ENCODE measurements around the gene NUDT17. TPM values are rescaled to one million over a fixed set of nuclear protein-coding genes. Genes with fewer than 3 reads are reported as not detected.

Gene NUDT17
- polyA plus RNA-seq, 1 of the 3 experiments (the other 2 are of a cell fraction), result 8.1 TPM

DNA sequence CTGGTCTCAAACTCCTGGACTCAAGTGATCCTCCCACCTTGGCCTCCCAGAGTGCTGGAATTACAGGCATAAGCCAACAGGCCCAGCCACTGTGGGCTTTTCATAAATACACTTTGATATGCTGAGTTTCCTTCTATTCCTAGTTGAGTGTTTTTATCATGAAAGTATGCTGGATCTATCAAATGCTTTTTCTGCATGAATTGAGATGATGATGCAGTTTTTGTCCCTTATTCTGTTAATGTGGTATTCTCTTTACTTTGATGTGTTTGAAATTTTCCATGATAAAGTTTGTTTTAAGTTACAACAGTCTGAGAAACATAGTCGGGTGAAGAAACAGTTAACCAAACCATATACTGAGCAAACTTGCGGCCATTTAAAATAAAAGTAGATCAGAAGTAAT is 45.6 kb upstream of the NUDT17 start:
- no peak for DNase-seq
- Histone ChIP-seq H4K20me1 (ENCODE audit: insufficient read depth) (peaks cover 32% of the 10 kb centered on the region), H3K9me2 (no peaks in the 10 kb centered on the region), H3K4me1 (ENCODE audit: control insufficient read depth in 1 of 2, insufficient read depth in 2 of 2, low read depth in 1 of 2, low read length in 1 of 2) (peaks cover 0 to 14% of the 10 kb centered on the region in 2 experiments; a peak in 2 of 4 replicates), H3K9ac (no peak overlapping the region), H3K27ac (ENCODE audit: low read depth in 2 of 2, low read length in 1 of 2) (no peak overlapping the region), H3K27me3 (ENCODE audit: insufficient read depth) (no peaks in the 10 kb centered on the region), H3K9me3 (peaks cover 7% of the 10 kb centered on the region; the same call in 1 of the 2 replicates), H2AFZ (ENCODE audit: low read depth) (no peak overlapping the region), H3F3A (replicated peaks; ENCODE audit: insufficient read depth) (no peaks in the 10 kb centered on the region), H3K4me3 (ENCODE audit: low read depth in 2 of 2, low read length in 1 of 2) (no peak overlapping the region), H3K36me3 (replicated peaks in 1 of 2; ENCODE audit: control insufficient read depth in 1 of 2, insufficient read depth in 2 of 2, low read length in 1 of 2) (peaks cover 0 to 13% of the 10 kb centered on the region in 2 experiments), H3K4me2 (no peak overlapping the region), H3K79me2 (ENCODE audit: insufficient read depth) (peaks cover 94% of the 10 kb centered on the region)
- POLR2A ChIA-PET, result interaction anchor here (0.6 kb wide), 1 partner anchor 26 kb away, joined by 5 read pairs; no protein-coding TSS in a partner anchor
- TF ChIP-seq GABPA (IDR thresholded peaks at IDR 0.05; ENCODE audit: low read depth), result no peak
- TF ChIP-seq RCOR1 (IDR thresholded peaks at IDR 0.05; ENCODE audit: low read length), result no peak
- no peak for TF ChIP-seq TAF1 (IDR thresholded peaks at IDR 0.05; ENCODE audit: borderline replicate concordance, low read depth, low read length)
- TF ChIP-seq, protein P1, sequence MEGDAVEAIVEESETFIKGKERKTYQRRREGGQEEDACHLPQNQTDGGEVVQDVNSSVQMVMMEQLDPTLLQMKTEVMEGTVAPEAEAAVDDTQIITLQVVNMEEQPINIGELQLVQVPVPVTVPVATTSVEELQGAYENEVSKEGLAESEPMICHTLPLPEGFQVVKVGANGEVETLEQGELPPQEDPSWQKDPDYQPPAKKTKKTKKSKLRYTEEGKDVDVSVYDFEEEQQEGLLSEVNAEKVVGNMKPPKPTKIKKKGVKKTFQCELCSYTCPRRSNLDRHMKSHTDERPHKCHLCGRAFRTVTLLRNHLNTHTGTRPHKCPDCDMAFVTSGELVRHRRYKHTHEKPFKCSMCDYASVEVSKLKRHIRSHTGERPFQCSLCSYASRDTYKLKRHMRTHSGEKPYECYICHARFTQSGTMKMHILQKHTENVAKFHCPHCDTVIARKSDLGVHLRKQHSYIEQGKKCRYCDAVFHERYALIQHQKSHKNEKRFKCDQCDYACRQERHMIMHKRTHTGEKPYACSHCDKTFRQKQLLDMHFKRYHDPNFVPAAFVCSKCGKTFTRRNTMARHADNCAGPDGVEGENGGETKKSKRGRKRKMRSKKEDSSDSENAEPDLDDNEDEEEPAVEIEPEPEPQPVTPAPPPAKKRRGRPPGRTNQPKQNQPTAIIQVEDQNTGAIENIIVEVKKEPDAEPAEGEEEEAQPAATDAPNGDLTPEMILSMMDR (IDR thresholded peaks at IDR 0.05), result no peak
- TF ChIP-seq SIN3A (IDR thresholded peaks at IDR 0.05; ENCODE audit: borderline replicate concordance, low read depth, low read length), result no peak
- TF ChIP-seq YY1 (IDR thresholded peaks at IDR 0.05; ENCODE audit: low read depth), result no peak
- TF ChIP-seq MEF2A (IDR thresholded peaks at IDR 0.05; ENCODE audit: borderline replicate concordance, low read depth), result no peak
- no peak for TF ChIP-seq CHD2 (IDR thresholded peaks at IDR 0.05; ENCODE audit: low read length, partially characterized antibody)
- no peak for TF ChIP-seq FOSL2 (IDR thresholded peaks at IDR 0.05; ENCODE audit: borderline replicate concordance, low read depth)
- TF ChIP-seq FOXJ3 (CRISPR knock-in tag; IDR thresholded peaks at IDR 0.05), result no peak
- TF ChIP-seq, protein P2, sequence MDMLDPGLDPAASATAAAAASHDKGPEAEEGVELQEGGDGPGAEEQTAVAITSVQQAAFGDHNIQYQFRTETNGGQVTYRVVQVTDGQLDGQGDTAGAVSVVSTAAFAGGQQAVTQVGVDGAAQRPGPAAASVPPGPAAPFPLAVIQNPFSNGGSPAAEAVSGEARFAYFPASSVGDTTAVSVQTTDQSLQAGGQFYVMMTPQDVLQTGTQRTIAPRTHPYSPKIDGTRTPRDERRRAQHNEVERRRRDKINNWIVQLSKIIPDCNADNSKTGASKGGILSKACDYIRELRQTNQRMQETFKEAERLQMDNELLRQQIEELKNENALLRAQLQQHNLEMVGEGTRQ (IDR thresholded peaks at IDR 0.05; ENCODE audit: borderline replicate concordance, low read depth, low read length), result no peak
- TF ChIP-seq GATA2 (CRISPR knock-in tag; IDR thresholded peaks at IDR 0.05), result no peak
- TF ChIP-seq TEAD4 (IDR thresholded peaks at IDR 0.05; ENCODE audit: borderline replicate concordance, insufficient read depth), result no peak
- TF ChIP-seq MXI1 (IDR thresholded peaks at IDR 0.05; ENCODE audit: low read depth, low read length), result no peak
- TF ChIP-seq RFX5 (IDR thresholded peaks at IDR 0.05; ENCODE audit: low read length), result no peak
- 97% methylated on average over 2 of the region's 2 CpGs for WGBS (ENCODE audit: low lambda C conversion rate)
- CTCF ChIA-PET, result no interaction called here
